GM18508 (cell line): Measurements from ENCODE around the gene DAGLA.
"Not testable (repeated sequence)": the region's sequence is repeated elsewhere in the genome, so short reads cannot be mapped to it uniquely, and the experiment has no call there.

Source experiments
- ATAC-seq: cut with Tn5 transposase; IDR thresholded peaks from one replicate; pipeline ENCODE4 v1.9.1; 2021; ENCODE audit warnings: moderate number of reproducible peaks; ENCODE audit not compliant: insufficient read depth, unreplicated experiment

DAGLA gene

GRCh38 chr11:61659413-61660196 lies 20.6 kb upstream of the DAGLA start:
- ATAC-seq: no peak

GRCh38 chr11:61660997-61661396 lies 19.2 kb upstream of the DAGLA start:
- ATAC-seq: not testable (repeated sequence)

- ATAC-seq: no peak
Observed at GRCh38 chr11:61666684-61667297, 13.4 kb upstream of the DAGLA start.

GRCh38 chr11:61667684-61668305 lies 12.4 kb upstream of the DAGLA start:
- ATAC-seq: no peak

DNA sequence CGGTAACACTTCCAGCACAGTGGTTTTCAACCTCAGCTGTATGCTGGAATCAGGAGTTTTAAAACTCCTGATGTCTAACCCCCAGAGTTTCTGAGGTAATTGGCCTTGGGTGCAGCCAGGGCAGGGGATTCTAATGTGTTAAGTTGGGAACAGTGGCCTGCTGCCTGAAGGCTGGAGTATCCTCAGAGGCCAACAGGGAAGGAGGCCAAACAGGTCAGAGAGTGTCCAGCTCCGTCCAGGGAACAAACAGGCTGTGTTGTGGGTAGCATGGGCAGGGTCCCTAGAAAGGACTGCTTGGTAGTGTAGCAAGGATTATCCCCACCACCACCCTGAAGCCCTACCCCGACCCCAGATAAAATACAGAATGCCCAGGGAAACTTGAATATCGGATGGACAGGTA lies 10.8 kb upstream of the DAGLA start:
- ATAC-seq: no peak

- no peak for ATAC-seq
Observed at GRCh38 chr11:61670626-61671025, 9.6 kb upstream of the DAGLA start.

- ATAC-seq: no peak
Observed at GRCh38 chr11:61671527-61671926, 8.7 kb upstream of the DAGLA start.

DNA sequence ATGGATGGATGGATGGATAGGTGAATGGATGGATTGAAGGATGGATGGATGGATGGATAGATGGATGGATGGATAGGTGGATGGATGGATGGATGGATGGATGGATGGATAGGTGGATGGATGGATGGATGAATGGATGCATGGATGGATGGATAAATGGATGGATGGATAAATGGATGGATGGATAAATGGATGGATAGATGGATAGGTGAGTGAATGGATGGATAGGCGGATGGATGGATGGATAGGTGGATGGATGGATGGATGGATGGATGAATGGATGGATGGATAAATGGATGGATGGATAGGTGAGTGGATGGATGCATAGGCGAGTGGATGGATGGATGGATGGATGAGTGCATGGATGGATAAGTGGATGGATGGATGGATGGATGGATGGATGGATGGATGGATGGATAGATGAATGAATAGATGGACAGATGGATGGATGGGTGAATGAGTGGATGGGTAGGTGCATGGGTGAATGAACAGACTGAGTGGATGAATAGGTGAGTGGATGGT lies 6.2 kb upstream of the DAGLA start:
- ATAC-seq: not testable (repeated sequence)

DNA sequence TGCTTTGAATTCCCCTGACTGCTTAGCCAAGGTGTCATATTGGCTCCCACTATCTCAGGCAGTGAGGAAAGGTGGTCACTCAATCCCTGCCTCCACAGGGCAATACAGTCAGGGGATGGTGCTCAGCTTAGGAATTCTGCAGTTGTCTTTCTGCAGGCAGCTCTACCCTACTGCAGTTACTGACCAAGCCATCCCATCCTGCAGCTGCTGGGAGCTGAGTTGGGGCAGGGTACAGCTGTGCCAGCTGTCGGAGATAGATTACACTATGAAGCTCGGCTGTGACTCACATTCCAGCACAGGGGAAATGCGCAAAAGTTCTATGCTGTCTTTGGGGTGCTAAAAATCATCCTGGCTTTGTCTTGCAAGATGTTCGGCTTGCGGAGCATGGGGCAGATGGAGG lies 4.4 kb upstream of the DAGLA start:
- no peak for ATAC-seq

- no peak for ATAC-seq
Observed at GRCh38 chr11:61679296-61679695, 895 bp upstream of the DAGLA start.

DNA sequence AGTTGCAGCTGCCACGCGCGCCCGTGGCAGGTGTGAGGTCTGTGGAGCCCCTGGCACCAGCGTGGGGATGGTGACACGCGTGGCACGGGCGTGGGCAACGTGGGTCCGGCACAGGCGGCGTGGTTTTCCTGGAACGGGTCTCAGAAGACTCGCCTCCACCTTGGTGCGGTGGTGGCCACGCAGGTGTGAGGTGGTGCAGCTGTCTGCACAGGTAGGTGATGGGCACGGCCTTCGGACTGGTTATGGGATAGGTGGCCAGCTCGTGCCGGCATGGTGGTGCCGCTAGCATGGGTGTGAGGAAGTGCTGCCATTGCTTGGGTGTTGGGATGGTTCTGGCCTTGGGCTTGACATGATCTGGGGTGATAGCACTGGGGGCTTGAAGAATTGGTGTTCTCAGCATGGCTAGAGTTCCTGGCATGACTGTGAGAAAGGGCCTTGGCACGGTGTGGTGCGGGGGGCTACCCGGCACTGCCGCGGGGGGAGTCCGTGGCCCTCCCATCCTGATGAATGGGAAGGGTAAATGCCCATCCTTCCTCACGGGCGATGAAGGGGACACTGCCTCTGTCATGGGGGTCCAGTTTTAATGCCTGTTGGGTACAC lies 531 bp downstream of the DAGLA start:
- no peak for ATAC-seq

GRCh38 chr11:61682093-61682732 lies 2.0 kb downstream of the DAGLA start:
- ATAC-seq: no peak

DNA sequence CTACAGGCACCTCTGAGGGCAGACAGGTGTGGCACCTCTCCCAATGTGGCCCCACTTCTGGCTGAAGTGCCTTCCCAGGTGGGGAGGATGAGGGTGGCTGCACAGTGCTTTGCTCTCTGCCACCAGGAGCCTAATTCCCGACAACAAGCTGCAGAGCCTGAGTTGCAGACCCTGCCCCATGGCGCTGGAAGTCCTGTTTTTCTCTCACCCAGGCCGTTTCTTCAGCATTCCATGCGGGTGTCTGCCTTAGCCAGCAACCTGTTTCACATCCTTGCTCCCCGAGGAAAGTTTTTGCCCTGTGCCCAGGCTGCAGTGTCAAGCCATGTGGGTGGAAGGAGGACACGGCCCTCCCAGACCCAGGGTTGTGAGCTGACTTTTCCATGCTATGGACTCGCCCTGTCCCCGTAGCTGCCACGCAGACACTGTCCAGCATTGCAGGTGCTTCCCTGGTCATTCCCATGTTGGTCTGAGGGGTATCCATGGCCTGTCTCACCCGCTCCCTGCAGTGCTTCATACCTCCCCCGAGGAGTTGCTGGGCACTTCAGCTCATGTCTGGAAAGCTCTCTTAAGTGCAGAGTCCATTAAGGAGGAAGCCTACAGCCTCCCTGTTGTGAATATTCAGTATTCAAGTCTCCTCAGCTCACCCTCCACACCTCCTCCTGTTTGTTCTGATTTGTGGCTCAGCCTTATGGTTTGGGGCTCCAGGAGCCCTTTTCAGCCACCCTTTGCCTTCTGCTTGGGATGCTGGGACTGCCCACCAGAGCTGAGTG lies 2.9 kb downstream of the DAGLA start:
- ATAC-seq: no peak

DNA sequence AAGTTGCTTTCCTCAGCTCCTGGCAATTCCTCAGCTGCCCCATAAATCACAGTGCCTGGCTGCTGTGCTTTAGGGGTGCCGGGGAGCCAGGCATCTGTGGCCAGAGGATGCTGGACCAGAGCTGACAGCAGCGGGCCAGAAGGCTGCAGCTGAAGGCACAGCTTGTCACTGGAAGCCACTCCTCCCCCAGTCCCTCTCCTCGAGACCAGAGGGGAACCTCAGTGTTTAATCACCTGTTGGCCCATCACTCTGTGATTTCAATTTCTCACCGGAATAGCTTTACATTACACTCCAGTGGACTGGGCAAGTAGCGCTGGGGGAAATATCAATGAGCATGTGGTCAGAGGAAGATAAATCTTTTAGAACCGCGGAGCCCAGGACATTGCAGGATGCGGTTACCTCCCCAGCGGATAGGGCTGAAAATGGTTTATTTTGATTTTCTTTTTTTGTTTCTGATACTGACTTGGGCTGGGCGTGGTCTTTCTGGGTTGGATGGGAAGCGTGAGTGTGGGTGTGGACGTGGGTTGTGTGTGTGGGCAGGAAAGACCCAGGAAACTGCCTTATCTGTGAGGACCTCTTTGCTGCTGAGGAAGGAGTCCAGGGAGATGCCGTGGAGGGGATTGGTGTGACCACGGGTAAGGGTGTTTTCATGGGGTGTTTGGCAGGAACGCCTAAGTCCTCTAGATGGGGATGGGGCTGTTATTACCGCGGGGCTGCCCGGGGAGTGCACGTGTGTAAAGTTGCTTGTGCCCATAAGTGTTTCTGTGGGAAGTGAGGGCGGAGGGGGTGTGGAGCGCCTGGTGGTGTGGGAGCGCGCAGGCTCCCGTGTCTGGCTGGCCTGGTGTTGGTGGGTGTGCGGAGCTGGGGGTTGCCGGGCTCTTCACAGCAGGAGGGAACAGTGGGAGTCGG lies 4.0 kb downstream of the DAGLA start:
- ATAC-seq: no peak

DNA sequence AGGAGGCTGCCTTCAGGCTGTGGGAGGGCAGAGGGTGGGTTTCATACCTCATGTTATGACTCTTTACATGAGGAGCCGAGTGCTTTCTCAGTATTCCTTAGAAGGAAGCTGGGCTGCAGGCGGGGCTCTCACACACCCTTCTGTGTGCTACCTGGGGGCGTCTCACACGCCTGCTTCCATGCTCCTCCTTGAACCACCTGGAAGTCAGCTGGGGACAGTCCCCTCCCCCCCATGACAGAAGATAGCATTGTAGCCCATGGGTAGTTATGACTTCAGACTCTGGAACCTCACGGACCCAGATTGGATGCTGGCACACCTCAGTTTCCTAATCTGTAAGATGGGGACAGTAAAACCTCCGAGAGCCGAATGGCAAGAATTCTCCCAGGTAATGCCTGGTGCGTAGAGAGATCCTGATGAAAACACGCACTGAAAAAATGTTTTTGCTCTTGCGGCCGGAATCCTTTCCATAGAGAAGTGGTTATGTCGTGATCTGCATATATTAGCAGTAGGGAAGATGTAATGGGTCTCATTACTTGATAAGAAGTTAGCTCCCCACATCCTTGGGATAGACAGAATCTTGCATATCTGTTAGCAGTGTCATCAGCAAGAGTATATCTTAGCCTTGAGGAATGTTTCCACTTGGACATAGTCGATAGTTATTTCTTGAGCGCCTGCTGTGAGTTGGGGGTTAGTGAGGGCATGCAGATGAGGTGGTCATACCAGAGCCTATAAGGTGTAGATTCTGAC lies 4.9 kb downstream of the DAGLA start:
- no peak for ATAC-seq

- no peak for ATAC-seq
Observed at GRCh38 chr11:61685617-61685967, 5.4 kb downstream of the DAGLA start.

DNA sequence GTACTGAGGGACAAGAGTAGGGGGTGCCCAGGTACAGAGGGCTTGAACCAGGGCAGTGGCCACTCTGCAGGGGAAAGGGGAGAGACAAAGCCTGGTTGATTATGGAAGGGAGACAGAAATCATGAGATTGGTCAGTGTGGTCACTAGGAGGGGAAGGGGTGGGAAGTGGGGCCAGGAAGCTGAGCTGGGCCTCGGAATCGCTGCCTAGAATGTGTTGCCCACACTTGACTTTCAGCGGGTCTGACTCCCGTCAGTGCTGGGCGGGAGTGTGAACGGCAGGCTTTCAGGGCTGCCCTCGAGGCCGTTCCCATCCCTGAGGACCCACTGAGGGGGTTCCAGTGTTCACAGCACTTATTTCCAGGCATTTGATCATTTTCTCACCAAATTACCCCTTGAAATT lies 5.9 kb downstream of the DAGLA start:
- no peak for ATAC-seq

GRCh38 chr11:61686469-61686868 lies 6.3 kb downstream of the DAGLA start:
- no peak for ATAC-seq
